ENCODE results near the gene FGG.

DNA sequence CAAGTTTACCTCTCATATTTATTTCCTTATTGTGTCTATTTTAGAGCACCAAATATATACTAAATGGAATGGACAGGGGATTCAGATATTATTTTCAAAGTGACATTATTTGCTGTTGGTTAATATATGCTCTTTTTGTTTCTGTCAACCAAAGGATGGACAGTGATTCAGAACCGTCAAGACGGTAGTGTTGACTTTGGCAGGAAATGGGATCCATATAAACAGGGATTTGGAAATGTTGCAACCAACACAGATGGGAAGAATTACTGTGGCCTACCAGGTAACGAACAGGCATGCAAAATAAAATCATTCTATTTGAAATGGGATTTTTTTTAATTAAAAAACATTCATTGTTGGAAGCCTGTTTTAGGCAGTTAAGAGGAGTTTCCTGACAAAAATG is 43.4 kb downstream of the FGG start:
- TF ChIP-seq, protein P1, sequence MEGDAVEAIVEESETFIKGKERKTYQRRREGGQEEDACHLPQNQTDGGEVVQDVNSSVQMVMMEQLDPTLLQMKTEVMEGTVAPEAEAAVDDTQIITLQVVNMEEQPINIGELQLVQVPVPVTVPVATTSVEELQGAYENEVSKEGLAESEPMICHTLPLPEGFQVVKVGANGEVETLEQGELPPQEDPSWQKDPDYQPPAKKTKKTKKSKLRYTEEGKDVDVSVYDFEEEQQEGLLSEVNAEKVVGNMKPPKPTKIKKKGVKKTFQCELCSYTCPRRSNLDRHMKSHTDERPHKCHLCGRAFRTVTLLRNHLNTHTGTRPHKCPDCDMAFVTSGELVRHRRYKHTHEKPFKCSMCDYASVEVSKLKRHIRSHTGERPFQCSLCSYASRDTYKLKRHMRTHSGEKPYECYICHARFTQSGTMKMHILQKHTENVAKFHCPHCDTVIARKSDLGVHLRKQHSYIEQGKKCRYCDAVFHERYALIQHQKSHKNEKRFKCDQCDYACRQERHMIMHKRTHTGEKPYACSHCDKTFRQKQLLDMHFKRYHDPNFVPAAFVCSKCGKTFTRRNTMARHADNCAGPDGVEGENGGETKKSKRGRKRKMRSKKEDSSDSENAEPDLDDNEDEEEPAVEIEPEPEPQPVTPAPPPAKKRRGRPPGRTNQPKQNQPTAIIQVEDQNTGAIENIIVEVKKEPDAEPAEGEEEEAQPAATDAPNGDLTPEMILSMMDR (IDR thresholded peaks at IDR 0.05), result no peak
- no peak for TF ChIP-seq POLR2A (IDR thresholded peaks at IDR 0.05)

Measured in Peyer's patch (tissue), 4 donors.